Ovary (tissue), 9 donors: ENCODE results near the gene NOL8. TPM values are rescaled to one million over a fixed set of nuclear protein-coding genes. Genes with fewer than 3 reads are reported as not detected.

Experiments used
- DNase-seq, 5 donors: peaks; one replicate each; pipeline ENCODE4 v3.0.0-alpha.2; 2019 to 2020
- H3K27ac ChIP-seq, 2 donors: fragments of 200-600 bp; one replicate each; pipeline versions ENCODE4 v1.5.1 to v1.8.0; 2019 to 2022
- H3K27me3 ChIP-seq: fragments of 200-600 bp; one replicate; pipeline ENCODE4 v1.8.0; 2022
- H3K36me3 ChIP-seq: fragments of 200-600 bp; sonication (generic); one replicate; pipeline ENCODE4 v1.5.1; 2019
- H3K4me1 ChIP-seq: one replicate; pipeline ENCODE4 v1.8.1; 2013; ENCODE audit warnings: mild to moderate bottlenecking, moderate library complexity; ENCODE audit not compliant: insufficient read depth
- H3K4me3 ChIP-seq: fragments of 200-600 bp; sonication (generic); one replicate; pipeline ENCODE4 v1.5.1; 2017
- H3K9me3 ChIP-seq, 2 donors: fragments of 200-600 bp in 1 of 2; sonication (generic) in 1 of 2; one replicate each; pipeline versions ENCODE4 v1.5.1 to v1.8.1; 2013 to 2019; ENCODE audit warnings: mild to moderate bottlenecking in 1 of 2, moderate library complexity in 1 of 2
- CTCF ChIP-seq, 3 donors: fragments of 450-650 bp in 2 of 3; fragments of 200-600 bp in 1 of 3; IDR thresholded peaks; one replicate each; pipeline versions ENCODE4 v1.5.1 to v1.8.0; 2016 to 2022; ENCODE audit warnings: antibody characterized with exemption in 3 of 3, mild to moderate bottlenecking in 1 of 3
- EP300 ChIP-seq: sonication (generic); formaldehyde crosslinking; IDR thresholded peaks from one replicate; pipeline ENCODE4 v1.6.1; 2017; ENCODE audit warnings: antibody characterized with exemption
- POLR2A ChIP-seq: fragments of 450-650 bp; IDR thresholded peaks from one replicate; pipeline ENCODE4 v1.6.1; 2017; ENCODE audit warnings: antibody characterized with exemption, mild to moderate bottlenecking, moderate library complexity
- WGBS, 3 donors: extraction: QIAGEN DNeasy Blood & Tissue Kit in 1 of 3; methylation state at CpG; one replicate each; pipeline versions ENCODE4 v1.1.5 to v1.1.7; 2013 to 2017; 5-methylcytosine and 5-hydroxymethylcytosine counted together
- intact Hi-C, 4 donors: fragments of 100-400 bp; cut with DNase I; formaldehyde crosslinking; loops; one replicate each; pipeline versions ENCODE4 v1.11.0 to v1.15.1; 2022 to 2023
- polyA plus RNA-seq, 2 donors: library from polyadenylated mRNA; stranded (reverse); fragments of 200-250 nt in 1 of 2; fragments of 350-450 nt in 1 of 2; fragmentation: Illumina TruSeq in 1 of 2; extraction: RNeasy Lipid Tissue Mini Kit (QIAGEN cat#74804) in 1 of 2; gene quantifications; one replicate each; pipeline ENCODE4 v1.2.3, GENCODE V29; 2013 to 2014
- total RNA-seq, 7 donors: library from RNA; depleted of rRNA in 2 of 7; stranded (reverse); fragments of >200 nt in 2 of 7; fragmentation: NEBNext Ultra II Directional in 3 of 7; extraction: Animal tissue kit (Norgen Biotek cat#: 25700) in 3 of 7; gene quantifications; one replicate each; pipeline versions ENCODE4 v1.1.0 to v1.2.4, GENCODE V29; 2016 to 2023
- donor health status: DM: no; HTN: no; CAD: no; lungs with moderate emphysema.
- donor health status: DM: no; HTN: no; CAD: no.
- donor health status: Bipolar disorder and iron deficiency.
- donor health status: DM: yes; HTN: yes; CAD: no.
- donor health status: DM: no; HTN: no; CAD: no.
- donor health status: DM: yes; HTN: yes; CAD: no.

The NOL8 gene
- total and polyA plus RNA-seq, 9 donors: 17.1 to 35.4 (median 28.8) TPM

- Histone ChIP-seq H3K4me3 (no peak overlapping the region), H3K9me3 (peaks cover 0 to 3% of the 10 kb centered on the region in 2 donors), H3K27me3 (no peaks in the 10 kb centered on the region), H3K36me3 (no peaks in the 10 kb centered on the region), H3K27ac (no peak overlapping the region), H3K4me1 (no peaks in the 10 kb centered on the region)
- TF ChIP-seq POLR2A (no peak), EP300 (no peak), CTCF (IDR thresholded peaks at IDR 0.05) (no peak)
- no peak for DNase-seq
- intact Hi-C loops: no loop called here
These were observed 20.4 kb upstream of the NOL8 start for GRCh38 chr9:92345582-92345981.

- Histone ChIP-seq H3K9me3 (no peaks in the 10 kb centered on the region), H3K36me3 (no peaks in the 10 kb centered on the region), H3K27ac (no peak overlapping the region), H3K27me3 (no peaks in the 10 kb centered on the region), H3K4me3 (no peak overlapping the region), H3K4me1 (no peaks in the 10 kb centered on the region)
- TF ChIP-seq CTCF (IDR thresholded peaks at IDR 0.05): peak in 2 of 3 donors; percentile 22 to 50
- TF ChIP-seq POLR2A: no peak
- intact Hi-C loops: loop anchor here (5.0 kb wide), 4 partner anchors 84 to 294 kb away; no protein-coding TSS in a partner anchor
- DNase-seq: no peak
- WGBS, 3 donors: 43 to 65% (median 43%) methylated on average over 1 of the region's 1 CpG
These were observed 17.8 kb upstream of the NOL8 start for GRCh38 chr9:92342825-92343488.

- TF ChIP-seq EP300 (no peak), POLR2A (no peak), CTCF (IDR thresholded peaks at IDR 0.05) (no peak)
- no peaks in the 10 kb centered on the region for H3K27me3 ChIP-seq
- no peaks in the 10 kb centered on the region for H3K4me1 ChIP-seq
- no peaks in the 10 kb centered on the region for H3K36me3 ChIP-seq
- H3K27ac ChIP-seq: no peak overlapping the region
- no peak for DNase-seq
- no peaks in the 10 kb centered on the region for H3K9me3 ChIP-seq
- 95 to 100% (median 100%) methylated on average over 1 of the region's 1 CpG for WGBS, 3 donors
- intact Hi-C loops: loop anchor here (5.0 kb wide), 4 partner anchors 86 to 296 kb away; no protein-coding TSS in a partner anchor
- H3K4me3 ChIP-seq: no peak overlapping the region
These were observed 16.4 kb upstream of the NOL8 start for GRCh38 chr9:92341578-92341977.

GRCh38 chr9:92333282-92333634 lies 8.1 kb upstream of the NOL8 start:
- TF ChIP-seq POLR2A (no peak), CTCF (IDR thresholded peaks at IDR 0.05) (no peak), EP300 (no peak)
- Histone ChIP-seq H3K9me3 (no peaks in the 10 kb centered on the region), H3K4me3 (no peak overlapping the region), H3K27me3 (no peaks in the 10 kb centered on the region), H3K4me1 (no peaks in the 10 kb centered on the region), H3K27ac (no peak overlapping the region), H3K36me3 (no peaks in the 10 kb centered on the region)
- intact Hi-C loops: no loop called here
- DNase-seq: no peak
- 89 to 97% (median 97%) methylated on average over 2 of the region's 2 CpGs for WGBS, 3 donors
